ENCODE results near the gene ICAM1. TPM values are rescaled to one million over a fixed set of nuclear protein-coding genes. Genes with fewer than 3 reads are reported as not detected.

The ICAM1 gene
- total and polyA plus RNA-seq, 2 of the 8 experiments (the other 6 are each of a cell fraction or from before 2014, with no cell fraction given) = 4.0 to 9.4 TPM

GRCh38 chr19:10235003-10235402, 35.9 kb upstream of the ICAM1 start:
- no peak overlapping the region for H4K8ac ChIP-seq (ENCODE audit: extremely low read depth, insufficient read depth, low read length)
- H3K79me1 ChIP-seq (ENCODE audit: low read depth, low read length) = no peaks in the 10 kb centered on the region
- no peak overlapping the region for H3K4ac ChIP-seq (replicated peaks; ENCODE audit: insufficient read length, low read depth, low read length)
- H2AK5ac ChIP-seq (ENCODE audit: low read depth, low read length) = no peak overlapping the region
- H2BK120ac ChIP-seq (replicated peaks; ENCODE audit: low read depth, low read length) = no peak overlapping the region
- H3K56ac ChIP-seq (replicated peaks; ENCODE audit: insufficient read length, low read depth, low read length) = no peak overlapping the region
- H3K36me3 ChIP-seq (ENCODE audit: control insufficient read depth in 2 of 4, insufficient read depth in 4 of 4, low read length in 3 of 4) = no peaks in the 10 kb centered on the region
- POLR2A ChIA-PET (ENCODE audit: partially characterized antibody) = interaction anchor here (0.6 to 2.2 kb wide), 3 partner anchors 10 to 135 kb away, joined by 3 to 9 read pairs (median 4); no protein-coding TSS in a partner anchor
- FAIRE-seq (no peak), DNase-seq (ENCODE audit: low read depth in 1 of 2, low spot score in 2 of 2) (no peak)
- H2BK5ac ChIP-seq (ENCODE audit: low read depth, low read length) = no peak overlapping the region
- H2BK12ac ChIP-seq (ENCODE audit: low read depth, low read length) = no peak overlapping the region
- WGBS, 2 experiments (ENCODE audit: extremely low coverage in 1 of 2, insufficient coverage in 1 of 2, insufficient read length in 1 of 2, insufficient replicate concordance in 2 of 2, low coverage in 1 of 2, low lambda C conversion rate in 2 of 2, missing lambda C conversion rate in 1 of 2) = 75% methylated on average over 4 of the region's 4 CpGs; no CpG with 5 or more reads in 1 of the 2 experiments
- H3K79me2 ChIP-seq (ENCODE audit: control insufficient read depth in 1 of 2, insufficient read depth in 2 of 2, low read length in 2 of 2) = no peaks in the 10 kb centered on the region
- CTCF ChIA-PET (ENCODE audit: partially characterized antibody) = interaction anchor here (1.0 to 2.9 kb wide), 4 partner anchors 15 to 351 kb away, joined by 3 to 14 read pairs (median 6); no protein-coding TSS in a partner anchor
- no peak overlapping the region for H2BK20ac ChIP-seq (ENCODE audit: low read length)
- no peak overlapping the region for H4K5ac ChIP-seq (ENCODE audit: insufficient read length, low read depth, low read length)
- H3K23ac ChIP-seq (ENCODE audit: insufficient read length) = no peak overlapping the region
- H3K4me1 ChIP-seq (replicated peaks in 1 of 4; ENCODE audit: control insufficient read depth in 3 of 4, insufficient read depth in 4 of 4, low read length in 3 of 4) = peaks cover 0 to 3% (median 0%) of the 10 kb centered on the region in 4 experiments; a peak in 2 of 7 replicates
- H3K14ac ChIP-seq (ENCODE audit: insufficient read length) = no peak overlapping the region
- no peak overlapping the region for H2AFZ ChIP-seq (ENCODE audit: low read length)
- peaks cover 10% of the 10 kb centered on the region; the same call in 1 of the 2 replicates for H3K23me2 ChIP-seq (ENCODE audit: low read depth, low read length)
- no peak overlapping the region for H3K4me3 ChIP-seq (ENCODE audit: extremely low read depth in 1 of 4, insufficient read depth in 2 of 4, low read depth in 3 of 4, low read length in 4 of 4)
- 0 out of 7 replicates have a peak, but pooled peaks cover 0 to 3% (median 0%) of the 10 kb centered on the region in 4 experiments for H3K27me3 ChIP-seq (replicated peaks in 1 of 4; ENCODE audit: control insufficient read depth in 3 of 4, extremely low read depth in 1 of 4, insufficient read depth in 3 of 4, low read length in 3 of 4)
- no peak overlapping the region for H3K4me2 ChIP-seq (ENCODE audit: insufficient read depth in 1 of 2, low read depth in 2 of 2, low read length in 2 of 2)
- no peak overlapping the region for H3K9ac ChIP-seq (replicated peaks in 1 of 4; ENCODE audit: extremely low read depth in 1 of 4, low read depth in 3 of 4, low read length in 3 of 4)
- H3K18ac ChIP-seq (ENCODE audit: extremely low read depth, low read length) = no peak overlapping the region
- H4K91ac ChIP-seq (replicated peaks; ENCODE audit: insufficient read length, low read length) = no peak overlapping the region
- H3K27ac ChIP-seq (ENCODE audit: low read depth, low read length) = no peak overlapping the region
- H2BK15ac ChIP-seq (ENCODE audit: low read length) = no peak overlapping the region
- H3K9me3 ChIP-seq (ENCODE audit: insufficient read depth in 2 of 2, low read depth in 1 of 2, low read length in 1 of 2) = no peaks in the 10 kb centered on the region
- H4K20me1 ChIP-seq (replicated peaks in 1 of 2; ENCODE audit: control insufficient read depth in 1 of 2, insufficient read depth in 2 of 2, low read length in 2 of 2) = no peaks in the 10 kb centered on the region
- TF ChIP-seq TAF1 (IDR thresholded peaks at IDR 0.05; ENCODE audit: low read depth, low read length) (no peak), RNF2 (IDR thresholded peaks at IDR 0.05; ENCODE audit: borderline replicate concordance, low read depth, low read length, missing control alignments, poor library complexity, severe bottlenecking) (no peak), JUND (IDR thresholded peaks at IDR 0.05; ENCODE audit: low read length) (no peak), BCL11A (IDR thresholded peaks at IDR 0.05; ENCODE audit: low read depth in 2 of 2, low read length in 2 of 2) (no peak), BACH1 (IDR thresholded peaks at IDR 0.05; ENCODE audit: low read length) (no peak), CREB1 (IDR thresholded peaks at IDR 0.05) (no peak), ZNF274 (IDR thresholded peaks at IDR 0.05; ENCODE audit: borderline replicate concordance, extremely low read depth, low read length) (no peak), SP1 (IDR thresholded peaks at IDR 0.05; ENCODE audit: low read depth, low read length) (no peak), MAX (IDR thresholded peaks at IDR 0.05) (no peak), CTBP2 (IDR thresholded peaks at IDR 0.05; ENCODE audit: borderline replicate concordance, insufficient read depth, insufficient read length, low read length) (no peak), KDM1A (IDR thresholded peaks at IDR 0.05; ENCODE audit: borderline replicate concordance, low read length) (no peak)

Data from H1 (cell line).